Choroid plexus epithelial cell (primary cell): ENCODE measurements around the gene S100A16.
"Not testable (repeated sequence)": the region's sequence is repeated elsewhere in the genome, so short reads cannot be mapped to it uniquely, and the experiment has no call there.

ENCODE experiments used
- DNase-seq: peaks from one replicate; pipeline ENCODE4 v3.0.0-alpha.2; 2010; ENCODE audit warnings: low read depth
- H3K4me3 ChIP-seq: 2 replicates; pipeline ENCODE4 v1.5.1; 2011; ENCODE audit warnings: low read depth, mild to moderate bottlenecking, control low read depth, low read length, moderate library complexity
- TF ChIP-seq, protein P1 (sequence below): conservative IDR thresholded peaks from 2 replicates; pipeline ENCODE4 v1.5.1; 2011; ENCODE audit warnings: low read depth, mild to moderate bottlenecking, control low read depth, inconsistent platforms, low read length, moderate library complexity

Gene S100A16

DNA sequence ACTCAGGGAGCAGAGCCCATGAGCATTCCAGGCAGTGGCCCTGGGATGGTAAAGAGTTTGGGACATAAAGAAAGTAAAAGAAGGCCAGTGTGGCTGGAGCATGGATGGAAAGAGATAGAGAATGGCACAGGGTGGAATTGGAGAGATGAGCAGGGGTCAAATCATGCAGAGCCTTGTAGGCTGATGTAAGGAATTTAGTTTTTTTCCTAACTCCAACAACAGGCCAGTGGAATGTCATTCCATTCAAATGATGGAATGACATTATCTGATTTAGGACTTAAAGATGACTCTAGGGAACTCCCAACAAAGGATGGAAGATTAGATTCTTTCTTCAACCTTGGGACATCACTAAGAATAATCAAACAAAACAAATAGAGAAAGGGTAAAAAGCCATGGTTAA, 34.4 kb downstream of the S100A16 start:
- TF ChIP-seq, protein P1, sequence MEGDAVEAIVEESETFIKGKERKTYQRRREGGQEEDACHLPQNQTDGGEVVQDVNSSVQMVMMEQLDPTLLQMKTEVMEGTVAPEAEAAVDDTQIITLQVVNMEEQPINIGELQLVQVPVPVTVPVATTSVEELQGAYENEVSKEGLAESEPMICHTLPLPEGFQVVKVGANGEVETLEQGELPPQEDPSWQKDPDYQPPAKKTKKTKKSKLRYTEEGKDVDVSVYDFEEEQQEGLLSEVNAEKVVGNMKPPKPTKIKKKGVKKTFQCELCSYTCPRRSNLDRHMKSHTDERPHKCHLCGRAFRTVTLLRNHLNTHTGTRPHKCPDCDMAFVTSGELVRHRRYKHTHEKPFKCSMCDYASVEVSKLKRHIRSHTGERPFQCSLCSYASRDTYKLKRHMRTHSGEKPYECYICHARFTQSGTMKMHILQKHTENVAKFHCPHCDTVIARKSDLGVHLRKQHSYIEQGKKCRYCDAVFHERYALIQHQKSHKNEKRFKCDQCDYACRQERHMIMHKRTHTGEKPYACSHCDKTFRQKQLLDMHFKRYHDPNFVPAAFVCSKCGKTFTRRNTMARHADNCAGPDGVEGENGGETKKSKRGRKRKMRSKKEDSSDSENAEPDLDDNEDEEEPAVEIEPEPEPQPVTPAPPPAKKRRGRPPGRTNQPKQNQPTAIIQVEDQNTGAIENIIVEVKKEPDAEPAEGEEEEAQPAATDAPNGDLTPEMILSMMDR = no peak
- no peak for DNase-seq
- no peak overlapping the region for H3K4me3 ChIP-seq

DNA sequence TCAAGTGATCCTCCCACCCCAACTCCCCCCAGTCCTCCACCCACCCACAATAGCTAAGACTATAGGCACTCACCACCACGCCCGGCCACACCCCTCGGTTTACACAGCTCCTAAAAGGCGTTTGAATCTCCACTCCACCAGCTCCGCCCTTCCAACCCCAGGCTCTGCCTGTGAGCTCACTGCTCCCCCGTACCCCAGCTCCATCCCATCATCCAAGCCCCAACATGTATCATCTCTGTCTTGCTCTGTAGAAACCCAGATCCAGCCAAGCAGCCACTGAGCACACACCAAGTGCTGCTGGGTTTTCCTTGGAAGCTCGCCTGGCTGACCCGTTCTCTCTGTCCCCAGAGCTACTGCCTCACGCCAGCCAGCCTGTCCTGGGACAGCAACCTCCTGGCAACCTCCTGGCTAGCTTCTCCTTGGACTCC, 35.3 kb downstream of the S100A16 start:
- no peak overlapping the region for H3K4me3 ChIP-seq
- TF ChIP-seq, protein P1 = no peak

GRCh38 chr1:153577138-153577537, 35.8 kb downstream of the S100A16 start:
- TF ChIP-seq, protein P1 = no peak
- no peak for DNase-seq
- no peak overlapping the region for H3K4me3 ChIP-seq

More for the DNA sequence above, 35.3 kb downstream of the S100A16 start:
- no peak for DNase-seq

GRCh38 chr1:153575497-153575896, 37.4 kb downstream of the S100A16 start:
- not testable (repeated sequence) for H3K4me3 ChIP-seq, DNase-seq

DNA sequence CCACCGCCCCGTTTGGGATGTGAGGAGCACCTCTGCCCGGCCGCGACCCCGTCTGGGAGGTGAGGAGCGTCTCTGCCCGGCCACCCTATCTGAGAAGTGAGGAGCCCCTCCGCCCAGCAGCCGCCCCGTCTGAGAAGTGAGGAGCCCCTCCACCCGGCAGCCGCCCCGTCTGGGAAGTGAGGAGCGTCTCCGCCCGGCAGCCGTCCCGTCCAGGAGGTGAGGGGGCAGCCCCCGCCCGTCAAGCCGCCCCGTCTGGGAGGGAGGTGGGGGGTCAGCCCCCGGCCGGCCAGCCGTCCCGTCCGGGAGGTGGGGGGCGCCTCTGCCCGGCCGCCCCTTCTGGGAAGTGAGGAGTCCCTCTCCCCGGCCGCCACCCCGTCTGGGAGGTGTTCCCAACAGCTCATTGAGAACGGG, 37.9 kb downstream of the S100A16 start:
- H3K4me3 ChIP-seq, DNase-seq: not testable (repeated sequence)

DNA sequence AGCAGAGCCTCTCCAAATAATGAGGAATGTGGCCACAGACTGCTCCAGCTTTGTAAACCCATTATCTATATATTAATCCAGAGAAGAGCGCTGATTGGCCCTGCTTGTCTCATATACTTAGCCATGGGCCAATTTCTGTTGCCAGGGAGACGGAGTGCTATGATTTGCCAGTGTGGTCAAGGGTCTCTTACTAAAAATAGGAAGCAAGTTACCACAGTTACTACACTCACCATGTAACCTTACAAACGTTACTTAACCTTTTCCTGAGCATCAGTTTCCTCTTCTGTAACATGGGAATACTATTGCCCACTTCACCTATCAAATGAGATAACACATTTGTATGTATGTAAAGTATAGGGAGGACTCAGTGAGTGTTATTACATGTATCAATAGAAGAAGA, 39.6 kb downstream of the S100A16 start:
- no peak overlapping the region for H3K4me3 ChIP-seq
- TF ChIP-seq, protein P1 = no peak
- DNase-seq = peak; percentile 53

GRCh38 chr1:153572569-153573015, 40.3 kb downstream of the S100A16 start:
- H3K4me3 ChIP-seq = no peak overlapping the region
- TF ChIP-seq, protein P1 = peak; percentile 96
- DNase-seq = peak; percentile 85

DNA sequence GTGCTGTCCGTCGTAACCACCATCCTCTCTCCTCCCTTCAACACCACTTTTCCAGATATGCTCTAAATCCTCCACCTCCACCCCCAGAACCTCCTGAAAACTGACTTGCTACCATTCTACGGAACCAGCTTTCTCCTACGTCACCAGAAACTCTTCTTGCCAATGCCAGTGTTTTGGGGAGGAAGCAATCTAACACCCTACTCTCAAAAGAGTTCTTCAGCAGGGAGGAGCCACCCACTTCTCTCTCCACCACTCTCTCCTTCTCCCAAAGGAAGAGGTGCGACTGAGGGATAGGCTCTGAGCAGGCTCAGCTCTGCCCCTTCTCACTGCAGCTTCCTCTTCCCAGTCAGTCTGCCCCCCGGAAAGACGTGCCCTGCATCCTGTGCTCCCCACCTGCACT, 41.2 kb downstream of the S100A16 start:
- no peak for DNase-seq
- H3K4me3 ChIP-seq = no peak overlapping the region
- TF ChIP-seq, protein P1 = no peak
